SK-N-SH (cell line): ENCODE measurements around the gene THTPA.

Experiments used
- CTCF ChIP-seq: fragments of 200-600 bp; sonication (generic); IDR thresholded peaks from 2 replicates; pipeline ENCODE4 v1.6.1; 2017; ENCODE audit warnings: antibody characterized with exemption, mild to moderate bottlenecking, moderate library complexity
- IRF3 ChIP-seq: fragments of 150-350 bp; IDR thresholded peaks from 2 replicates; pipeline ENCODE4 v1.6.1; 2016; ENCODE audit warnings: mild to moderate bottlenecking, low read depth, low read length
- RAD21 ChIP-seq: IDR thresholded peaks from 2 replicates; pipeline ENCODE4 v1.6.1; 2012; ENCODE audit warnings: mild to moderate bottlenecking, low read length
- RCOR1 ChIP-seq: fragments of 150-350 bp; IDR thresholded peaks from 2 replicates; pipeline ENCODE4 v1.6.1; 2017; ENCODE audit warnings: antibody characterized with exemption, low read length

GRCh38 chr14:23577710-23578392 is 21.8 kb downstream of the THTPA start:
- TF ChIP-seq RCOR1: no peak
- no peak for TF ChIP-seq RAD21
- no peak for TF ChIP-seq IRF3
- no peak for TF ChIP-seq CTCF
